ENCODE results near the gene ZNF91. TPM values are rescaled to one million over a fixed set of nuclear protein-coding genes. Genes with fewer than 3 reads are reported as not detected.

ZNF91 gene
- total RNA-seq, 1 experiment from 2014 or later: 43.5 TPM

- no peak for DNase-seq
- Histone ChIP-seq H2BK20ac (ENCODE audit: low read depth, low read length, poor library complexity, severe bottlenecking) (no peak overlapping the region), H2BK12ac (ENCODE audit: insufficient read length, low read depth, low read length) (no peak overlapping the region), H2BK15ac (ENCODE audit: low read depth, low read length) (no peak overlapping the region), H3K4ac (ENCODE audit: low read depth, low read length) (no peak overlapping the region), H3K14ac (ENCODE audit: insufficient read depth, low read length) (no peak overlapping the region), H3K4me2 (ENCODE audit: insufficient read depth, insufficient read length, low read length) (no peak overlapping the region), H3K18ac (ENCODE audit: insufficient read length, low read depth, low read length) (no peak overlapping the region), H3K9ac (ENCODE audit: extremely low read depth, insufficient read length, low read length) (no peak overlapping the region), H3K4me1 (ENCODE audit: insufficient read depth, low read length) (no peaks in the 10 kb centered on the region), H3K79me2 (ENCODE audit: insufficient read depth, low read length) (no peaks in the 10 kb centered on the region; the same call in 1 of the 2 replicates), H3K23me2 (ENCODE audit: insufficient read length, low read depth, low read length, poor library complexity, severe bottlenecking) (no peaks in the 10 kb centered on the region), H4K8ac (replicated peaks; ENCODE audit: insufficient read length, low read depth, low read length) (no peak overlapping the region), H3K23ac (ENCODE audit: insufficient read length, low read depth, low read length) (no peak overlapping the region), H2AFZ (ENCODE audit: low read length) (no peak overlapping the region), H3K9me3 (ENCODE audit: control insufficient read depth, low read depth, low read length) (no peaks in the 10 kb centered on the region), H2BK5ac (ENCODE audit: insufficient read length, low read length) (no peak overlapping the region), H4K20me1 (ENCODE audit: control insufficient read depth, insufficient read depth, insufficient read length) (no peaks in the 10 kb centered on the region), H2AK5ac (ENCODE audit: insufficient read length, low read length) (no peak overlapping the region), H3K27ac (ENCODE audit: insufficient read length, low read depth, low read length) (no peak overlapping the region), H2BK120ac (ENCODE audit: low read depth, low read length, poor library complexity, severe bottlenecking) (no peak overlapping the region), H4K5ac (ENCODE audit: insufficient read length, low read depth, low read length) (no peak overlapping the region), H3K27me3 (ENCODE audit: insufficient read depth, low read length) (no peaks in the 10 kb centered on the region), H3K79me1 (ENCODE audit: insufficient read depth, low read depth, low read length, poor library complexity, severe bottlenecking) (no peaks in the 10 kb centered on the region), H3K56ac (ENCODE audit: insufficient read length, low read depth, low read length) (no peak overlapping the region), H3T11ph (ENCODE audit: low read length) (no peak overlapping the region), H4K91ac (ENCODE audit: insufficient read length, low read depth, low read length) (no peak overlapping the region)
- Mint-ChIP-seq H3K27ac (no peak overlapping the region), H3K4me1 (no peaks in the 10 kb centered on the region), H3K36me3 (ENCODE audit: insufficient read depth in 1 of 3, low read depth in 3 of 3) (peaks cover 68 to 76% (median 71%) of the 10 kb centered on the region in 3 experiments), H3K27me3 (ENCODE audit: low read depth) (no peaks in the 10 kb centered on the region), H3K9me3 (no peaks in the 10 kb centered on the region), H3K4me3 (no peak overlapping the region; a peak in 1 of 5 replicates)
- TF ChIP-seq, protein P1, sequence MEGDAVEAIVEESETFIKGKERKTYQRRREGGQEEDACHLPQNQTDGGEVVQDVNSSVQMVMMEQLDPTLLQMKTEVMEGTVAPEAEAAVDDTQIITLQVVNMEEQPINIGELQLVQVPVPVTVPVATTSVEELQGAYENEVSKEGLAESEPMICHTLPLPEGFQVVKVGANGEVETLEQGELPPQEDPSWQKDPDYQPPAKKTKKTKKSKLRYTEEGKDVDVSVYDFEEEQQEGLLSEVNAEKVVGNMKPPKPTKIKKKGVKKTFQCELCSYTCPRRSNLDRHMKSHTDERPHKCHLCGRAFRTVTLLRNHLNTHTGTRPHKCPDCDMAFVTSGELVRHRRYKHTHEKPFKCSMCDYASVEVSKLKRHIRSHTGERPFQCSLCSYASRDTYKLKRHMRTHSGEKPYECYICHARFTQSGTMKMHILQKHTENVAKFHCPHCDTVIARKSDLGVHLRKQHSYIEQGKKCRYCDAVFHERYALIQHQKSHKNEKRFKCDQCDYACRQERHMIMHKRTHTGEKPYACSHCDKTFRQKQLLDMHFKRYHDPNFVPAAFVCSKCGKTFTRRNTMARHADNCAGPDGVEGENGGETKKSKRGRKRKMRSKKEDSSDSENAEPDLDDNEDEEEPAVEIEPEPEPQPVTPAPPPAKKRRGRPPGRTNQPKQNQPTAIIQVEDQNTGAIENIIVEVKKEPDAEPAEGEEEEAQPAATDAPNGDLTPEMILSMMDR (conservative IDR thresholded peaks at IDR 0.05): peak; percentile 54
- no CpG with 5 or more reads among the region's 4 CpGs for WGBS (ENCODE audit: extremely low coverage, insufficient read length, low lambda C conversion rate)
These were observed 8.5 kb upstream of the ZNF91 start for GRCh38 chr19:23403581-23404324.

Data from H9 (cell line).